ENCODE data around the gene AVEN. TPM values are rescaled to one million over a fixed set of nuclear protein-coding genes. Genes with fewer than 3 reads are reported as not detected.

The AVEN gene
- total RNA-seq, 1 donor from 2014 or later, result 8.9 TPM

DNA sequence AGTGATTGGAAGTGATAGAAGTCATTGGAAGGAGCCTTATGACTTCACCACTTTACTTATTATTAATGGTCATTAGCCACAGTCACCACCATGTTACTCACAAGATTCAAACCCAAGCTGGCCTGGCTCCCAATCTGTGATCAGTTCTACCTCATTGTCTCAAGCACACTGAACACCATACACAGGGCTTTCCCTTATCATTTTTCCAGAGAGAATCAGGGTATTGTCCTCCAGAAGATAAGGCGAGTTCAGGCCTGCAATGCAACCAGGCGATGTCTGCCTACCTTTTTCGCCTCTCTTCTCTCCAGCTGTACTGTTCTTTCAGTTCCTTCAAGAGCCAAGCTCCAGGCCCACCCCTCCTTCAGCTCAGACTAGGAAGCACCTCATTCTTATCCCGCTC, 37.8 kb upstream of the AVEN start:
- intact Hi-C loops (cut with DNase I), result no loop called here
- TF ChIP-seq, protein P1, sequence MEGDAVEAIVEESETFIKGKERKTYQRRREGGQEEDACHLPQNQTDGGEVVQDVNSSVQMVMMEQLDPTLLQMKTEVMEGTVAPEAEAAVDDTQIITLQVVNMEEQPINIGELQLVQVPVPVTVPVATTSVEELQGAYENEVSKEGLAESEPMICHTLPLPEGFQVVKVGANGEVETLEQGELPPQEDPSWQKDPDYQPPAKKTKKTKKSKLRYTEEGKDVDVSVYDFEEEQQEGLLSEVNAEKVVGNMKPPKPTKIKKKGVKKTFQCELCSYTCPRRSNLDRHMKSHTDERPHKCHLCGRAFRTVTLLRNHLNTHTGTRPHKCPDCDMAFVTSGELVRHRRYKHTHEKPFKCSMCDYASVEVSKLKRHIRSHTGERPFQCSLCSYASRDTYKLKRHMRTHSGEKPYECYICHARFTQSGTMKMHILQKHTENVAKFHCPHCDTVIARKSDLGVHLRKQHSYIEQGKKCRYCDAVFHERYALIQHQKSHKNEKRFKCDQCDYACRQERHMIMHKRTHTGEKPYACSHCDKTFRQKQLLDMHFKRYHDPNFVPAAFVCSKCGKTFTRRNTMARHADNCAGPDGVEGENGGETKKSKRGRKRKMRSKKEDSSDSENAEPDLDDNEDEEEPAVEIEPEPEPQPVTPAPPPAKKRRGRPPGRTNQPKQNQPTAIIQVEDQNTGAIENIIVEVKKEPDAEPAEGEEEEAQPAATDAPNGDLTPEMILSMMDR (IDR thresholded peaks at IDR 0.05), result no peak
- no peak for ATAC-seq

DNA sequence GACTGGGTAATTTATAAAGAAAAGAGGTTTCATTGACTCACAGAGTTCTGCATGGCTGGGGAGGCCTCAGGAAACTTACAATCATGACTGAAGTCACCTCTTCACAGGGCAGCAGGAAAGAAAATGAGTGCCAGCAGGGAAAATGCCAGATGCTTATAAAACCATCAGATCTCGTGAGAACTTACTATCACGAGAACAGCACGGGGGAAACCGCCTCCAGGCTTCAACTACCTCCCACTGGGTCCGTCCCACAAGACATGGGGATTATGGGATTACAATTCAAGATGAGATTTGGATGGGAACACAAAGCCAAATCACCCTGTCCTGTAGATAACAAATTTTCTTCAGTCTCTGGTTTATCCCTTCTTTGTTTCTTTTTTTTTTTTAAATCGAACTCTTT, 31.0 kb upstream of the AVEN start:
- TF ChIP-seq, protein P1 (IDR thresholded peaks at IDR 0.05), result no peak
- ATAC-seq (no peak), DNase-seq (no peak)
- Histone ChIP-seq H3K36me3 (no peaks in the 10 kb centered on the region), H3K27me3 (ENCODE audit: low read depth) (no peaks in the 10 kb centered on the region), H3K4me1 (no peaks in the 10 kb centered on the region), H3K27ac (no peak overlapping the region), H3K4me3 (no peak overlapping the region), H3K9me3 (no peaks in the 10 kb centered on the region)
- intact Hi-C loops (cut with DNase I), result no loop called here

More for the DNA sequence above, 37.8 kb upstream of the AVEN start:
- H3K4me1 ChIP-seq, result no peaks in the 10 kb centered on the region
- H3K36me3 ChIP-seq, result no peaks in the 10 kb centered on the region
- H3K27me3 ChIP-seq (ENCODE audit: low read depth), result no peaks in the 10 kb centered on the region
- H3K4me3 ChIP-seq, result no peak overlapping the region
- DNase-seq, result no peak
- H3K27ac ChIP-seq, result no peak overlapping the region
- H3K9me3 ChIP-seq, result no peaks in the 10 kb centered on the region

DNA sequence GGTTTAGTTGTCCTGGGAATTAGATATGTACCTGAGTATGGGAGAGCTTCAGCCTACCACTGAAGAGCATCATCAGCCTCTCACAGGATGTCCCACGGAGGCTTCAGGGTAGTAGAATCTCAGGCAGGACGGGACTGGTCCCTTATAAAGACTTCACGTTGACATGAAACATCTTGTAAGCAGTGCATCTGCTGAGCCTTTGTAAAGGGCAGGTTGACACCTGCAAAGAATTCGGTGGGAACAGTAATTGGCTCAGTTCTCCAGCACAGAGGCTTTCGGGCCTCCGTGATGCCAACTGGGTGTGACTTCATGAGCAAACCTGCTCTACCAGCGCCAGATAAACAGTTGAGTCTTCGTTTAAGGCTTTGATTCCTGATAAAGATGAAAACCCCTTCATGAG, 26.9 kb upstream of the AVEN start:
- ATAC-seq, result no peak
- no peak for DNase-seq
- intact Hi-C loops (cut with DNase I), result loop anchor here (10.0 kb wide), 1 partner anchor 149 kb away; the partner anchor contains the start of gene KATNBL1
- Histone ChIP-seq H3K9me3 (no peaks in the 10 kb centered on the region), H3K27ac (no peak overlapping the region), H3K4me3 (no peak overlapping the region), H3K27me3 (ENCODE audit: low read depth) (no peaks in the 10 kb centered on the region), H3K36me3 (no peaks in the 10 kb centered on the region), H3K4me1 (no peaks in the 10 kb centered on the region)
- TF ChIP-seq, protein P1 (IDR thresholded peaks at IDR 0.05), result no peak

DNA sequence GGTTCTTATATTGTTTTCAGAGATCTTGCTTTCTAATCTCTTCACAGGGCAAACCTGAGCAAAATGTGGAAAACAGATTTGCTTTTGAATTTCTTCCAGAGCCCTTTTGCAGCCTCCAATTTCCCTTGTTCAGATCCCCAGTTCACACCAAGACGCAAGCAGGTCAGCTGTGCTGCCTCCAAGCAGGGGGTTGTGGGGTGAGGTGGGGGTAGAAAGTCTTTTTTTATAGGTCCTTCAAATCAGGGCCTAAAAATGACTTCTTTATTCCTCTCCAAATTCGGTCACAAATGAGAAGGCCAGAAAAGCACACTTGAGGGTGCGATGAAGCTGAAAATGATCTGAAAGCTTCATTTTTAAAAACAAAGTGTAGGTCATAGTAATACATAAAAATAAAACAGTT, 26.3 kb upstream of the AVEN start:
- intact Hi-C loops (cut with DNase I), result loop anchor here (10.0 kb wide), 1 partner anchor 150 kb away; the partner anchor contains the start of gene KATNBL1
- no peaks in the 10 kb centered on the region for H3K9me3 ChIP-seq
- ATAC-seq, result no peak

DNA sequence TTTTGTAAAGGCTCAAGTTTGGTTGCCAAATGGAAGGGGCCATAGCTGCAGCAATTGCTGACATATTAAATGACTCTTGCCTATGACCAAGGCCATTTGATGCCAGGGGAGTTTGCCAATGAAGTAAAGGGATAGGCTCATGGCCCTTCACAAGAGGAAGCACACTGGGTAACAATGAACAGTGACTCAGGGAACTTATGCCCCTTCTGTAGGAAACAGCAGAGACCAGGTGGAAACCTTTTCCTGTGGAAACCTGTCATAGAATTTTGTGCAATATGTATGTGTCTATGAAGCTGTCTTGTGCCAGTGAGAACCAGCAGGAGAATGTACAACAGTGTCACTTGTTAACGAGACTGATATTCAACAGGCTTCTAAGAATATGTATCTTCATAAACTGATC, 25.4 kb upstream of the AVEN start:
- no peak for DNase-seq
- Histone ChIP-seq H3K36me3 (no peaks in the 10 kb centered on the region), H3K4me1 (no peaks in the 10 kb centered on the region), H3K4me3 (no peak overlapping the region), H3K27ac (no peak overlapping the region), H3K9me3 (no peaks in the 10 kb centered on the region), H3K27me3 (ENCODE audit: low read depth) (no peaks in the 10 kb centered on the region)
- ATAC-seq, result no peak
- TF ChIP-seq, protein P1 (IDR thresholded peaks at IDR 0.05), result no peak
- intact Hi-C loops (cut with DNase I), result loop anchor here (10.0 kb wide), 1 partner anchor 150 kb away; the partner anchor contains the start of gene KATNBL1

More for the DNA sequence above, 26.3 kb upstream of the AVEN start:
- no peak overlapping the region for H3K4me3 ChIP-seq
- no peaks in the 10 kb centered on the region for H3K27me3 ChIP-seq (ENCODE audit: low read depth)
- no peak overlapping the region for H3K27ac ChIP-seq
- no peaks in the 10 kb centered on the region for H3K4me1 ChIP-seq
- TF ChIP-seq, protein P1 (IDR thresholded peaks at IDR 0.05), result no peak
- no peaks in the 10 kb centered on the region for H3K36me3 ChIP-seq
- no peak for DNase-seq

All from lower lobe of right lung (tissue), 2 donors.